WTC11 (cell line): Measurements from ENCODE around the gene C19orf85. TPM values are rescaled to one million over a fixed set of nuclear protein-coding genes. Genes with fewer than 3 reads are reported as not detected.

Experiments used
- ATAC-seq: fragments of 200-7000 bp; cut with Tn5 transposase; 2 replicates; pipeline ENCODE4 v1.10.0; 2021; ENCODE audit warnings: mild to moderate bottlenecking, moderate library complexity
- CTCF ChIA-PET: fragments of 300-600 bp; sonication (Branson Sonifier 250); formaldehyde crosslinking; loops from one replicate; lab custom pipeline; 2021; ENCODE audit warnings: antibody characterized with exemption; lab: Charles Lee
- POLR2A ChIA-PET: fragments of 350-600 bp; sonication (Branson Sonifier 250); formaldehyde crosslinking; loops from one replicate; lab custom pipeline; 2021; ENCODE audit warnings: antibody characterized with exemption; lab: Charles Lee
- DNase-seq: peaks from one replicate; pipeline ENCODE4 v3.0.0; 2021; ENCODE audit warnings: low spot score
- H3K27ac Mint-ChIP-seq: 2 replicates; pipeline ENCODE4 v1.8.0; 2021; ENCODE audit warnings: mixed read lengths
- H3K27me3 Mint-ChIP-seq: 2 replicates; pipeline ENCODE4 v1.8.0; 2021; ENCODE audit warnings: low read depth, mild to moderate bottlenecking, moderate library complexity, mixed read lengths
- H3K36me3 Mint-ChIP-seq: 2 replicates; pipeline ENCODE4 v1.8.0; 2021; ENCODE audit warnings: mixed read lengths
- H3K4me1 Mint-ChIP-seq: 2 replicates; pipeline ENCODE4 v1.8.0; 2022; ENCODE audit warnings: mixed read lengths
- H3K4me3 Mint-ChIP-seq: 2 replicates; pipeline ENCODE4 v1.8.0; 2021; ENCODE audit warnings: mild to moderate bottlenecking, moderate library complexity, mixed read lengths
- H3K9me3 Mint-ChIP-seq: 2 replicates; pipeline ENCODE4 v1.8.0; 2021; ENCODE audit warnings: mixed read lengths
- ARID4B ChIP-seq: sonication (generic); formaldehyde crosslinking; IDR thresholded peaks from 2 replicates; pipeline ENCODE4 v1.8.0; 2023; ENCODE audit warnings: missing genetic modification reagents, mild to moderate bottlenecking, borderline replicate concordance
- E2F5 ChIP-seq: sonication (generic); formaldehyde crosslinking; IDR thresholded peaks from 2 replicates; pipeline ENCODE4 v1.8.1; 2022; ENCODE audit warnings: mild to moderate bottlenecking, moderate library complexity, missing genetic modification reagents
- FOXP1 ChIP-seq: sonication (generic); formaldehyde crosslinking; IDR thresholded peaks from 2 replicates; pipeline ENCODE4 v1.8.0; 2022; ENCODE audit warnings: missing genetic modification reagents, mild to moderate bottlenecking, moderate library complexity, borderline replicate concordance
- HMGXB4 ChIP-seq: sonication (generic); formaldehyde crosslinking; IDR thresholded peaks from 2 replicates; pipeline ENCODE4 v1.8.1; 2023; ENCODE audit warnings: mild to moderate bottlenecking, moderate library complexity, missing genetic modification reagents
- IRF2 ChIP-seq: sonication (generic); formaldehyde crosslinking; IDR thresholded peaks from 2 replicates; pipeline ENCODE4 v1.8.0; 2022; ENCODE audit warnings: low read depth, missing genetic modification reagents, borderline replicate concordance
- MAX ChIP-seq: sonication (generic); formaldehyde crosslinking; IDR thresholded peaks from 2 replicates; pipeline ENCODE4 v1.8.0; 2022; ENCODE audit warnings: mild to moderate bottlenecking, missing genetic modification reagents
- NFATC4 ChIP-seq: fragments of 250-450 bp; sonication (Bioruptor Pico); IDR thresholded peaks from 2 replicates; pipeline ENCODE4 v1.9.0; 2021; ENCODE audit warnings: mild to moderate bottlenecking
- NFYB ChIP-seq: sonication (generic); formaldehyde crosslinking; conservative IDR thresholded peaks from 2 replicates; pipeline ENCODE4 v1.8.0; 2022; ENCODE audit warnings: low read depth, missing genetic modification reagents
- PREB ChIP-seq: sonication (generic); formaldehyde crosslinking; IDR thresholded peaks from 2 replicates; pipeline ENCODE4 v1.8.1; 2022; ENCODE audit warnings: mild to moderate bottlenecking, missing genetic modification reagents, moderate library complexity, borderline replicate concordance
- STAT6 ChIP-seq: sonication (generic); formaldehyde crosslinking; conservative IDR thresholded peaks from 2 replicates; pipeline ENCODE4 v1.8.1; 2023; ENCODE audit warnings: mild to moderate bottlenecking, low read depth, missing genetic modification reagents, moderate library complexity
- TCF7 ChIP-seq: sonication (generic); formaldehyde crosslinking; IDR thresholded peaks from 2 replicates; pipeline ENCODE4 v1.8.0; 2022; ENCODE audit warnings: mild to moderate bottlenecking, low read depth, missing genetic modification reagents, moderate library complexity
- ZMAT4 ChIP-seq: fragments of 250-450 bp; sonication (Bioruptor Pico); IDR thresholded peaks from 2 replicates; pipeline ENCODE4 v1.9.0; 2021; ENCODE audit warnings: mild to moderate bottlenecking
- ZNF121 ChIP-seq: sonication (generic); formaldehyde crosslinking; IDR thresholded peaks from 2 replicates; pipeline ENCODE4 v1.8.0; 2023; ENCODE audit warnings: missing genetic modification reagents
- ZNF423 ChIP-seq: fragments of 250-450 bp; sonication (Bioruptor Pico); IDR thresholded peaks from 2 replicates; pipeline ENCODE4 v2.1.2; 2022; ENCODE audit warnings: mild to moderate bottlenecking, moderate library complexity
- total RNA-seq: library from RNA; stranded (reverse); gene quantifications from 3 replicates; pipeline ENCODE4 v1.2.3, GENCODE V29; 2021

C19orf85 gene
- total RNA-seq, 1 experiment from 2014 or later = 2.2 TPM

GRCh38 chr19:55503157-55503501 lies 38.6 kb upstream of the C19orf85 start (continued):
- TF ChIP-seq ARID4B (CRISPR knock-in tag) (no peak), PREB (CRISPR knock-in tag) (no peak), ZNF423 (no peak), NFYB (CRISPR knock-in tag) (no peak), STAT6 (CRISPR knock-in tag) (no peak), HMGXB4 (no peak), E2F5 (CRISPR knock-in tag) (no peak)

- H3K4me3 Mint-ChIP-seq = no peak overlapping the region
- CTCF ChIA-PET = interaction anchor here (1.6 kb wide), 1 partner anchor 35 kb away, joined by 8 read pairs; no protein-coding TSS in a partner anchor
- no peaks in the 10 kb centered on the region for H3K4me1 Mint-ChIP-seq
Measured at GRCh38 chr19:55502197-55502952, 37.8 kb upstream of the C19orf85 start.

More at GRCh38 chr19:55502197-55502952, 37.8 kb upstream of the C19orf85 start:
- H3K27ac Mint-ChIP-seq = no peak overlapping the region
- ATAC-seq = no peak
- TF ChIP-seq ZMAT4 (CRISPR knock-in tag) (no peak), ZNF121 (CRISPR knock-in tag) (peak; percentile 62; the same call in 1 of the 2 replicates), TCF7 (CRISPR knock-in tag) (no peak), FOXP1 (CRISPR knock-in tag) (no peak), MAX (CRISPR knock-in tag) (no peak), E2F5 (CRISPR knock-in tag) (no peak), IRF2 (CRISPR knock-in tag) (no peak), NFATC4 (CRISPR knock-in tag) (no peak)
- TF ChIP-seq, all 79 proteins: peak for 1
- POLR2A ChIA-PET = no interaction called here
- peaks cover 19% of the 10 kb centered on the region for H3K9me3 Mint-ChIP-seq
- H3K27me3 Mint-ChIP-seq = peaks cover 88% of the 10 kb centered on the region
- no peak for DNase-seq
- peaks cover 7% of the 10 kb centered on the region for H3K36me3 Mint-ChIP-seq
